Esophagus mucosa (tissue), 1 donor: Measurements from ENCODE around the gene IFNGR2. TPM values are rescaled to one million over a fixed set of nuclear protein-coding genes. Genes with fewer than 3 reads are reported as not detected.

Experiments
- ATAC-seq: fragments of 200-7000 bp; cut with Tn5 transposase; one replicate; pipeline ENCODE4 v1.9.1; 2020
- total RNA-seq: library from RNA; stranded (reverse); gene quantifications from one replicate; pipeline ENCODE4 v1.2.4, GENCODE V29; 2023
- donor health status: DM: yes; HTN: yes; CAD: no.

Gene IFNGR2, protein sequence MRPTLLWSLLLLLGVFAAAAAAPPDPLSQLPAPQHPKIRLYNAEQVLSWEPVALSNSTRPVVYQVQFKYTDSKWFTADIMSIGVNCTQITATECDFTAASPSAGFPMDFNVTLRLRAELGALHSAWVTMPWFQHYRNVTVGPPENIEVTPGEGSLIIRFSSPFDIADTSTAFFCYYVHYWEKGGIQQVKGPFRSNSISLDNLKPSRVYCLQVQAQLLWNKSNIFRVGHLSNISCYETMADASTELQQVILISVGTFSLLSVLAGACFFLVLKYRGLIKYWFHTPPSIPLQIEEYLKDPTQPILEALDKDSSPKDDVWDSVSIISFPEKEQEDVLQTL
- total RNA-seq, result 86.8 TPM

DNA sequence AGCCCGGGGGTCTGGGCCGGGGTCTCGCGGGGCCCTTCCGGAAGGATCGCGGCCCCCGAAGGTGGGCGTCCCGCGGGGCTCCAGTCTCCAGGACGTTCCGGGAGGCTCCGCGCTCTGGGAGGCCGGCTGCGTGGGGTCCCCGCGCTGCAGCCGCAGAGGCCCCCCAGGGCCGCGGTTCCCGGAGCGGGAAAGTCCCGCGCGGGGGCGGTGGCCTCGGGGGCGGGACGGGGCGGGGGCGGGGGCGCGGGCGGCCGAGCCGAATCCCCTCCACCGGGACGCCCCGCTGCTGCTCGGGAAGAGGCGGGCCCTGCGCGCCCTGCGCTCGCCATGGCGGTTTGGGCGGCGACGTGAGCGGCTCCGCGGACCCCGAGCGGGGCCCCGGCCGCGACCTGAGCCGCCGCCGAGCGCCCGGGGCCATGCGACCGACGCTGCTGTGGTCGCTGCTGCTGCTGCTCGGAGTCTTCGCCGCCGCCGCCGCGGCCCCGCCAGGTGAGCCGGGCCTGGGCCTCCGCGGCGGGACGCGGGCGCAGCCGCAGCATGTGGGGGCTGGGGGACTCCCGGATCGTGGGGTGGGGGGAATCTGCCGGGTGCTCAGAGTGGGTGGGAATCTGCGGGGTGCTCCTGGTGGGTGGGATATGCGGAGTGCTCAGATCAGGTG, at the start of gene IFNGR2:
IFNGR2 (plus strand) TSS at position 286 of the 658 bp plus-strand sequence; CDS start at position 417, 131 bp downstream.
- ATAC-seq, result peak; percentile 32

DNA sequence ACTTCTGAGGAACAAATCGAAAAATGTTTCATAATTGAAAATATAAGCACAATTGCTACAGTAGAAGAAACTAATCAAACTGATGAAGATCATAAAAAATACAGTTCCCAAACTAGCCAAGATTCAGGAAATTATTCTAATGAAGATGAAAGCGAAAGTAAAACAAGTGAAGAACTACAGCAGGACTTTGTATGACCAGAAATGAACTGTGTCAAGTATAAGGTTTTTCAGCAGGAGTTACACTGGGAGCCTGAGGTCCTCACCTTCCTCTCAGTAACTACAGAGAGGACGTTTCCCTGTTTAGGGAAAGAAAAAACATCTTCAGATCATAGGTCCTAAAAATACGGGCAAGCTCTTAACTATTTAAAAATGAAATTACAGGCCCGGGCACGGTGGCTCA, 47.9 kb upstream of the IFNGR2 start:
- ATAC-seq, result no peak

DNA sequence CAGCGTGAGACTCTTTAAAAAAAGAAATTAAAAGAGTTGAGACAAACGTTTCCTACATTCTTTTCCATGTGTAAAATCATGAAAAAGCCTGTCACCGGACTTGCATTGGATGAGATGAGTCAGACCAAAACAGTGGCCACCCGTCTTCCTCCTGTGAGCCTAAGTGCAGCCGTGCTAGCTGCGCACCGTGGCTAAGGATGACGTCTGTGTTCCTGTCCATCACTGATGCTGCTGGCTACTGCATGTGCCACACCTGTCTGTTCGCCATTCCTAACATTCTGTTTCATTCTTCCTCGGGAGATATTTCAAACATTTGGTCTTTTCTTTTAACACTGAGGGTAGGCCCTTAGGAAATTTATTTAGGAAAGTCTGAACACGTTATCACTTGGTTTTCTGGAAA, 47.2 kb upstream of the IFNGR2 start:
- no peak for ATAC-seq

DNA sequence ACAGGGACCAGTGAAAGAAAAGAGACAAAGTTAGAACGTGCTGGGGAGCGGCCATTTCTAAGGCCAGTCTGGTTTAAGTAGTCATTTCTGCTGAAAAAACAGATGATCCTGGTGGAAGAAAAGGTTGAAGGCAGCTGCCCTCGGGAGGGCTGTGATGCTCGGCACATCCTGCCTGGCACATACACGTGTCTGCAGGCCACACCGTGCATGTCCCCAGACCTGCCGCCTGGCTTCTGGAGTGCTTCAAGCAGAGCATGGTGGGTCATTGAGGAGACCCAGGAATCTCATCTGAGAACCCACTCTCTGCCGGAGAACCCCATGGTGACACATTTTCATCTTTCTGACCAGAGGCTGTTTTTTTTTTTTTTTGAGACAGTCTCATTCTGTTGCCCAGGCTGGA, 46.0 kb upstream of the IFNGR2 start:
- no peak for ATAC-seq

DNA sequence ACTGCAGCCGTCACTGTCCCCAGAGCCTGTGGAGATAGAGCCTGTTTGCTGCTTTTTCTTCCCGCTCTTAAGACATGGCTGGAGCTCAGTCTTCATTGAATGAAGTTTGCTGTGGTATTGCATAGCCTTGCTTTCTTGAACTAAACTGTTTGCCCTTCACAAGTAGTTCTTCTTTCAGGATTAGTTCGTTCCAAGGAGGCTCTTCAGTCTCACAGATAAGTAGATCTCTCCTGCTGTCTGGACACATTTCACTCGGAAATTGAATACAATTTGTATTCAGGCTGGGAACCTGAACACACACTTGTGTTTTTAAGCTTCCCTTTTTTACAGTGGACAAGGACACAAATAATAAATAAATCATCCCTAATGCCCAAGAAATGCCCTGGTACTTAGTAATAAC, 43.8 kb upstream of the IFNGR2 start:
- no peak for ATAC-seq

DNA sequence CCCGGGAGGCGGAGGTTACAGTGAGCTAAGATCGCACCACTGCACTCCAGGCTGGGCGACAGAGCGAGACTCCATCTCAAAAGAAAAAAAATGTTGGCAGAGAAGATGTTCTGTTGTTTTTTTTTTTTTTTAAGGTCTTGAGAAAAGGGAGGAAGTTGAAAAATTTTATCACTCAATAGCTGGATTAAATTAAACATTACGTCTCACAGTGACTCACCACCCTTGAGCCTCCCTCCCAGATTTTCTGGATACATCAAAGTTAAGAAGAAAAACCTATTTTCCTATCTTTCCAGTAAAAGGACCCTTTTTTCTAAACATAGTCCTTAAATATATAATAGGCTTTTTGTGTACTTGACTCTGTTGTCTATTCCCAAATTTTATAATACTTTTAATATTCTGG, 42.9 kb upstream of the IFNGR2 start:
- no peak for ATAC-seq

DNA sequence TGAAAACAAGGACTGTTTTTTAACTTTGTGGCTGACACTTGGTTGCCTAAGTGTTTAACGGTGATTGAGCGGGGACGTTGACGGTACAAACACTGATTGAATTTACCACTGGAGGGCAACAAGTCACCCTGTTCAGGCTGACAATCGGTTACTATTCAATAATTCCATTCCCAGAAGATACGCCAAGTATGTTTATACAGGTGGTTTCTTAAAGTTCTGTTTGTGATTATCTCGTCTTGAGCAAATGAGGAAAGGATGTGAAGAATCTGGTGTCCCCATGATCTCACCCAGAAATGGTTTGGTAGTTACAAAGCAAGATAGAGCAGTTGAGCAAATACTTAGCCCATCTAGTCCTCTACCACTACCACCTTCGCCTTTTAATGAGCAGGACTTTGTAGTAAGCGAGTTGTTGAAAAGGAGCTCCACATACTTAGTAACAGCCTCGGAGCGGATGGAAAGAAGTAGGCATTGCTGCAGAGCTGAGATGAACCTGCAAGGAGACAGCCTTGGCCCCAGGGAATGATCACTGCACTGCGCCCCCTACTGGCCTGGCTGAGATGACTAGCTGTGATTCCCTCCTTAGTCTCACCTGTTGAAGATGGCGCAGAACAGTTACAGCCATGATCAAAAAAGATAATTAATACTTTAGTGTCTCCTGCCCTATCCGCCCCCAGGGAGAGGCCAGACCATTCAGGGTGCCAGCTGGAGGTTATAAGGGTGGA, 42.2 kb upstream of the IFNGR2 start:
- ATAC-seq, result peak; percentile 84

DNA sequence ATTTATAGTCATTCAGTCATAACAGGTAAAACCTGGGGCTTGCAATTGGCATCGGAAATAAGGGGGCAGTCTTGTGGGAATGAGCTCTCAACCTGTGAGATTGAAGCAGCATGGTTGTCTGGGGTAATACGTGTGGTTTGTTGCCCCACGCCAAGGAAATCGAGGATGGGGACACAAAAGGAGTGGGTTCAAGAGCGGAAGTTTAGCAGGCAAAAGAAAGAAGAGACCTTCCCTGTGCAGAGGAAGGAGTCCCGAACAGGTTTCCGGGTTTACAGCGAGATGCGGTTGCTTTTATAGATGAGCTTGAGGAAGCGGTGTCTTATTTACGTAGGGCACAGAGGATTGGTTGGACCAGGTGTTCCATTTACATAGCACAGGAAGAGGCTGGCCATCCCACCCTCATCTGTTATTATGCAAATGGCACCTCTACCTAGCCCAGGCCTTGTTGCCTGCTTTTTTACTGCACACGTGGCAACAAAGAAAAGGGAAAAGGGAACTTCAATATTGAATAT, 41.1 kb upstream of the IFNGR2 start:
- peak; percentile 46 for ATAC-seq

DNA sequence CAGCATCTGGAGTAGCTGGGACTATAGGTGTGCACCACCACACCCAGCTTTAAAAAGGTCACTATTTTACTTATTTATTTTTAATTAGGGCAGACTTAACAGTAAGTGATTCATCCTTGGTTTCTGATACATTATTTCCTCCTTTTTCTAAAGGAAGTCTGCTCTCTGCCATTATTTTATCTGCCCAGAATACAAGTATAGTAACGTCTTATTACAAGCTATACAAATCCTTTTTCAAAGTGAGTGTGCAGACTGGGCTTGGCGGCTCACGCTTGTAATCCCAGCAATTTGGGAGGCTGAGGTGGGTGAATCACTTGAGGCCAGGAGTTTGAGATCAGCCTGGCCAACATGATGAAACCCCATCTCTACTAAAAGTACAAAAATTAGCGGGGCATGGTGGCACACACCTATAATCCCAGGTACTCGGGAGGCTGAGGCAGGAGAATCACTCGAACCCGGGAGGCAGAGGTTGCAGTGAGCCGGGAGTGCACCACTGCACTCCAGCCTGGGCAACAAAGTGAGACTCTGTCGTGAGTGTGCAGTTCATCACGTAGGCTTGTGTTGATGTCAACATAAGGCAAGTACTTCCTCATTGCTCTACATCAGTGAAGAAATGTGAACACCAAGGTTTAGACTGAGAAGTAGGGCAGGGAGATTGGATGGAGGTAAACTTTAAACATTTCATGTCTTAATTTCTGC, 39.2 kb upstream of the IFNGR2 start:
- ATAC-seq, result peak; percentile 50

DNA sequence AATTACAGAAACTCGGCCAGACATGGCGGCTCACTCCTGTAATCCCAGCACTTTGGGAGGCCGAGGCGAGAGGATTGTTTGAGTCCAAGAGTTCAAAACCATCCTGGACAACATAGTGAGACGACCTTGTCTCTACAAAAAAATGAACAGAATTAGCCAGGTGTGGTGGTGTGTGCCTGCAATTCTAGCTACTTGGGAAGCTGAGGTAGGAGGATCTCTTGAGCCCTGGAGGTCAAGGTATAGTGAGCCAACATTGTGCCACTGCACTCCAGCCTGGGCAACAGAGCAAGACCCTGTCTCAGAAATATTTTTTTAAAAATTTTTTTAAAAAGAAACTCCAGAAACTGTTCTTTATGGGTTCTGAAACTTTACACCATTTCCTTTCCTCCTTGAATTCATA, 38.4 kb upstream of the IFNGR2 start:
- no peak for ATAC-seq

DNA sequence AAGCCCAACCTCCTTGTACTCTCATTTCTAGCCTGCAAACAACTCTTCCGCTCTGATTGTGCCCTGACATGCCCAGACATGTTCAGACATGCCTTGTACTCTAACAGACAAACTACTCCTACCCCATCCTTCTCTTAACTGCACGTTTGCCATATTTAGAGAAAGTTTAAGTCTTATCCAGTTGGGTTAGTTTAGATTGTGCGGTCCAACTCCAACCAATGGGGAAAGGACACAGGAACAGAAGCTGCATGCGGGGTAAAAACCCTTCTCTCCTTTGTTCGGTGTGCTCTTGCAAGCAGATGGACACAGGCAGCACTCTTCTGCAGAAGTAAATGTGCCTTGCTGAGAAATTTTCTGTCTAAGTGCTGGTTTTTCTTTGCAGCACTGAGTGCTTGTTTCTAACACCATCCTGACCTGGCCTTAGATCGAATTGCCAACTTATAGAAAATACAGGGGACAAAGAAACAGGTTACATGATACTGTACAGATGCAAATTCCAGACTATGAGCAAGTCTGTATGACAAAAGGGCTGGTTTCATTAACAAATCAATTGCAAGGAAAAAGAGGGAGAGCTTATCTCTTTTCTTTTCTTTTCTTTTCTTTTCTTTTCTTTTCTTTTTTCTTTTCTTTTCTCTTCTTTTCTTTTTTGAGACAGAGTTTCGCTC, 35.8 kb upstream of the IFNGR2 start:
- ATAC-seq, result no peak

DNA sequence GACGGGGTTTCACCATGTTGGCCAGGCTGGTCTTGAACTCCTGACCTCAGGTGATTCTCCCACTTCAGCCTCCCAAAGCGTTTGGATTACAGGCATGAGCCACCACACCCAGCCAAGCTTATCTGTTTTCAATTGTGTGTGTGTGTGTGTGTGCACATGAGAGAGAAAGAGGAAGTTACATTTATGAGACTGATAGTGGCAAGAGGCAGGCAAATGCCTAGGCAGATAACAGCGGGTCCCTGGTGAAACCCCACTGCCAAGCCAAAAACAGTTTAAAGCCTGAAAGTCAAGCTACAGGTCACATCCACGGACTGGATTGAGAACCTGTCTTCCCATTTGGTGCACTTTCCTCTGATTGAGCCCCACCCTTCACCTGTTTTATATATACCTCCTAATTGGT, 35.1 kb upstream of the IFNGR2 start:
- ATAC-seq, result no peak

DNA sequence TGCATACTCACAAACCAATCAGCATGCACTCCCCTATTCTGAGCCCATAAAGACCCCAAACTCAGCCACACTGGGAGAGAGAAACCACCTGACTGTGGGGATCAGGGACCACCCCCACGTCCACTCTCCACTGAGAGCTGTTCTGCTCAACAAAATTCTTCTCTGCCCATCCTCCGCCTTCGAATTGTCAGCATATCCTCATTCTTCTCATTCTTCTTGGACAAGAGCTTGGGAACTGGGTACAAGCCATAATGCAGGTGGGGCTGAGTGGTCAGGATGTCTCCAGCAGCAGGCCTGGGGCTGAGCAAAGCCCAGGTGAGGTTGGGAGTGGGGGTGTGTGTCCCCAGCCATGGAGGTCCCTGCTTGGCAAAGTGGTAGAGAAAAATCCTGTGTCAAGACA, 34.6 kb upstream of the IFNGR2 start:
- no peak for ATAC-seq

DNA sequence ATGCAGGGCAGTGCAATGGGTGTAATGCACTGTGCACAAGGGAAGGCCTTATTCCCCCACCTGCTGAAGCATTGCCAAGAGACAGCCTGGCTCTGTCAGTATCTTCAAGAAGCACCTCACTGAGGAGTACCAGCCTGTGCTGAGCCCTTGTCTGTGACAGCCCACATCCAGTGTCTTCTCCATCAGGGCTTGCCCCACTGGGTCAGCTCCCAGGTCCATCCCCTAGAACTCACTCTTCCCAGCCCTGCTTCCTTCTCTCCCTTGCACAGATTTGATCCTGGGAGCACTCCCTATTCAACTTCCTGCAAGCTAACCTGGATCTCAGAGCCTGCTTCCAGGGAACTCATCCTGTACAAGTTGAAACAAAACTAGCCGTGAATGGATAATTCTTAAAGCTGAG, 33.6 kb upstream of the IFNGR2 start:
- no peak for ATAC-seq

DNA sequence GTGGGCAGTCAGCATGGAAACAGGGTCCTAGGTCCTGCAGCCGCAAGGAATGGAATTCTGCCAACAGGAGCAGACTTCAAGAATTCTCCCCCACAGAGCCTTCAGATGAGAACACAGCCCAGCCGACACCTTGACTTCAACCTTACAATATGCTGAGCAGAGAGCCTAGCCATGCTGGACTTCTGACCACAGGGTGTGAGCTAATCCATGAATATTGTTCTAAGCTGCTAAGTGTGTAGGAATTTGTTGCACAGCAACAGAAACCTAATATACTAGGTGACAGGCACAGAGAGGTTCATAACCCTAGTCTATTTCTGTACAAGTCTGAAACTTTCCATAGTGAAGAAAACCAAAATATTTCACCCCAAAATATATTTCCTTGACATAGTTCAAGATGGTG, 32.9 kb upstream of the IFNGR2 start:
- ATAC-seq, result no peak

DNA sequence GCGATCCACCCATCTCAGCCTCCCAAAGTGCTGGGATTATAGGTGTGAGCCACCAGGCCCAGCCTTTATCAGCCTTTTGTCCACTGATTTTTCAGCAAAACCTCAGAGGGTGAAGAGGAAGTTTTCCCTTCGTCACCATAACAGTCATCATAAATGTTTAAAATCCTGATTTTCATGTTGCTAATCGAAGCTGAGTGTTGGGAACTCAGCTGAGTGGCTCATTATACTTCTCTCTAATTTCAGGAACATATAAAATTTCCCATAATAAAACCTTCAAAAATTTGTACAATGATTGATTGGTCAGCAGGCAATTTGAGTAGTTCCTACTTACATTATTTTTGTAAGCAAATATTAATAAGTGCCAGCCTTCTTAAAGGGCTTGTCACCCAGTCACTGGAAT, 31.8 kb upstream of the IFNGR2 start:
- ATAC-seq, result no peak

DNA sequence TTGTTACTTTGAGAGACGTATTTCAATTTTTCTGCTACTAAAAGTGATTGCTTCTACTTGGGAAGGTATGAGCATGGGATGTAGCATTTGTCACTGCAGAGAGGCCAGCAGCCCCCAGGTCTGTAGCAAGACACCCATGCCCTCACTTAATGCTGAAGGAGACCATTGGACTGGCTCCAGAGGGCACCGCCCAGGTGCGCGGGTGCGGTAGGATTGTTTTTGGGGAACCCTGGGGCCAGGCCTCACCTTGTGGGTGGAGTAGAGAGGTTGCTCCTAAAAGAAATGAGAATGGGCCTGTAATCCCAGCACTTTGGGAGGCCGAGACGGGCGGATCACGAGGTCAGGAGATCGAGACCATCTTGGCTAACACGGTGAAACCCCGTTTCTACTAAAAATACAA, 30.6 kb upstream of the IFNGR2 start:
- no peak for ATAC-seq

DNA sequence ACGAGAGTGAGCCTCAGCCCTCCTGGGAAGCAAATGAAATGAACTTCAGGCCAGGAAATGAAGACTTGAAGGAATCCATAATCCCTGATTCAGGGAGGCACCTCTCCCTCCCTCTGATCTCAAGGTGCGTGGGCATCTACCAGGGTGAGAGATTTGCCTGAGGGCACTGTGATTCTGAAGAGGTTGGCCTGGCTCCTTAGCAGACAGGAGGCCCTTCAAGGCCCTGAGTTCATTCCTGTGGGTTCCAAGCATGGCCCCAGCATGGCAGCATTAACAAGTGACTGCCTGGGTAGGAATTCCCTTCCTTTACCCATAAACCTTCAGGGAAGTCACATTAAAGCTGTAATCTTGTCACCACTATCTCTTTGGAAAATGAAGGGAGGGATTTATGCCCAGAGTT, 29.8 kb upstream of the IFNGR2 start:
- ATAC-seq, result peak; percentile 19

DNA sequence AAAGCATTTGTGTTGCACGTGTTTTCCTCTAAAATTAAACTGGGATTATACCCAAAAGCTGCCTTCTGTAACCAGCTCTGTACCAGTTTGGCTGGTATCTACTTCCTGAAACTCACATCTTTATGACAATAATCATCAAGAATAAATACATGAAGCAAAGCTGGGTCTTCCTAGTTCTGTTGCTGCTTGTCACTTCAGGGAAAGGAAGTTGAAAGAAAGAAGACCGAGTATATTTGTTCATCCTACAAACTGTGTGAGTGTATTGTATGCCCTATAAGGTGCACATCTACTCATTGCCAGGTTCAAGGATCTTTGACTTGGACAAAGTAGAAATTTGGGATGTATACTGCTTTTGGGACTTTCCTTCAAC, 29.1 kb upstream of the IFNGR2 start:
- ATAC-seq, result peak; percentile 74

DNA sequence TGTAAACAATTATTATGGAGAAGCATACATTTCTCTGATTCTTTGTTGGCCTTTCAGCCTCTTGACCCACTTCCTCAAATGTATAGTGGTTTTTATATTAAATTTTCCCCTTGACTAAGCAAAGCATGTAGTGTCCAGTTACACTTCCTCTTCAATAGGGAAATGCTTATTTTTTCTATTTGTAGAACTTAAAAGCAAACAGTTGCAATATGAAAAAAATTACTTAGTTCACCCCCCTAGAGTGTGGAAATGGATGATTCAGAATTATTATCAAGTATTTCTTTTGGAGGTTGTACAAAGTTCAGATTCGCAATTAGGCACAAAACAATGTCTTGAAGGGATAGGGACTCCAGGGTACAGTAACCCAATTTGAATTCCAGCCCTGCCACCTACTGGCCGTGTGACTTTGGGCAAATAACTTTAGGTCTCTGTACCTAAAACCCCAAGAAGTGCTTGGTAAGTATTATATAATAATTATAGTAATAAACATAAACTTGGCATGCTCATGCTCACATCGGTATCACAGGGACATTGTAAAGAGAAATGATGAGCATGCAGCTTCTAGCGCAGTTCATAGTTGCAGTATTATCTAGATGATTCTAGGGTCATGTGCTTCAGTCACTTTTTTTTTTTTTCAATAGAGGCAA, 28.6 kb upstream of the IFNGR2 start:
- peak; percentile 52 for ATAC-seq

DNA sequence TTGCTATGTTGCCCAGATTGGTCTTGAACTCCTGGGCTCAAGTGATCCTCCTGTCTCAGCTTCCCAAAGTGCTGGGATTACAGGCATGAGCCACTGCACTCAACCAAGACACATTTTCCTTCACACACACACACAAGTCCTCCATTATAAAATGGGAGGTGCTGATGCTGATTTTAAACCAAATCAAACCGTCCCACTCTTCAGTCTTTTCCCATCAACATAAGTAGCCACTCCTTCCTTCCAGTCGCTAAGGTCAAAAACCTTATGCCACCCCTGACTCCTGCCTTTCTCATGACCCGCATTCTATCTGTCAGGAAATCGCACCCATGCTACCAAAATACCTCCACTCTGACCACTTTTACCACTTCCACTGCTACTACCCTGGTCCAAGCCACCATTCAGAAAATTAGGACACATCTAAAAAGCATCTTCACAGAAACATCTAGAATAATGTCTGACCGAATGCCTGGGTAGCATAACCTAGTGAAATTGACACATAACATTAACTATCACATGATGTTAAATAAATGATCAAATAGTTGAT, 28.0 kb upstream of the IFNGR2 start:
- no peak for ATAC-seq
